Measurements from ENCODE around the gene TMEM19. TPM values are rescaled to one million over a fixed set of nuclear protein-coding genes. Genes with fewer than 3 reads are reported as not detected.
A peak's percentile ranks its signal among the peaks of the same experiment; 100 is the strongest.

Gene TMEM19
- total RNA-seq, 4 donors from 2014 or later, result 10.6 to 35.9 (median 20.1) TPM

DNA sequence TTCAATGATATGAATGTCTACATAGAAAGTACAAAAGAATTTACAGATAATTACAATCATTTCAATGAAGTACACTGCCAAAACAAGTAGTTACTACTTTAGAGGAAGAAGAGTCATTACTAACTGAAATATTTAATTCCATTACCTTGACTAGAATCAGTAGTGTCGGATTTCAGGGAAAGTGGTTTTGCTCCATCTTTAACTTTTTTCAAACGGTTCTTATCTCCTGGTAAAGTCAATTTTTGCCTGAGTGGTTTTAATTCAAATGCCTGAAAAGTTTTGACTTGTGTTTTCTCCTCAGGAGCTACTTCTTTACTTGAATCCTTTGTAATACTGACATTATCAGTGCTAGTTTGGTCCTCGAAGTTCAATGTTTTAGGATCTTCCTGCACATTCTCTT lies 29.1 kb upstream of the TMEM19 start:
- DNase-seq, result no peak
- intact Hi-C loops (cut with DNase I; ENCODE audit: low total_unique reads), result no loop called here
- H3K27ac ChIP-seq, result no peak overlapping the region
- H3K4me3 ChIP-seq, result no peak overlapping the region
- peaks cover 0 to 4% of the 10 kb centered on the region in 2 donors for H3K4me1 ChIP-seq
- TF ChIP-seq, protein P1, sequence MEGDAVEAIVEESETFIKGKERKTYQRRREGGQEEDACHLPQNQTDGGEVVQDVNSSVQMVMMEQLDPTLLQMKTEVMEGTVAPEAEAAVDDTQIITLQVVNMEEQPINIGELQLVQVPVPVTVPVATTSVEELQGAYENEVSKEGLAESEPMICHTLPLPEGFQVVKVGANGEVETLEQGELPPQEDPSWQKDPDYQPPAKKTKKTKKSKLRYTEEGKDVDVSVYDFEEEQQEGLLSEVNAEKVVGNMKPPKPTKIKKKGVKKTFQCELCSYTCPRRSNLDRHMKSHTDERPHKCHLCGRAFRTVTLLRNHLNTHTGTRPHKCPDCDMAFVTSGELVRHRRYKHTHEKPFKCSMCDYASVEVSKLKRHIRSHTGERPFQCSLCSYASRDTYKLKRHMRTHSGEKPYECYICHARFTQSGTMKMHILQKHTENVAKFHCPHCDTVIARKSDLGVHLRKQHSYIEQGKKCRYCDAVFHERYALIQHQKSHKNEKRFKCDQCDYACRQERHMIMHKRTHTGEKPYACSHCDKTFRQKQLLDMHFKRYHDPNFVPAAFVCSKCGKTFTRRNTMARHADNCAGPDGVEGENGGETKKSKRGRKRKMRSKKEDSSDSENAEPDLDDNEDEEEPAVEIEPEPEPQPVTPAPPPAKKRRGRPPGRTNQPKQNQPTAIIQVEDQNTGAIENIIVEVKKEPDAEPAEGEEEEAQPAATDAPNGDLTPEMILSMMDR (IDR thresholded peaks at IDR 0.05), result no peak
- no peak for TF ChIP-seq POLR2A (IDR thresholded peaks at IDR 0.05)
- no peaks in the 10 kb centered on the region for H3K36me3 ChIP-seq
- H3K27me3 ChIP-seq, result no peaks in the 10 kb centered on the region
- H3K9me3 ChIP-seq, result no peaks in the 10 kb centered on the region

DNA sequence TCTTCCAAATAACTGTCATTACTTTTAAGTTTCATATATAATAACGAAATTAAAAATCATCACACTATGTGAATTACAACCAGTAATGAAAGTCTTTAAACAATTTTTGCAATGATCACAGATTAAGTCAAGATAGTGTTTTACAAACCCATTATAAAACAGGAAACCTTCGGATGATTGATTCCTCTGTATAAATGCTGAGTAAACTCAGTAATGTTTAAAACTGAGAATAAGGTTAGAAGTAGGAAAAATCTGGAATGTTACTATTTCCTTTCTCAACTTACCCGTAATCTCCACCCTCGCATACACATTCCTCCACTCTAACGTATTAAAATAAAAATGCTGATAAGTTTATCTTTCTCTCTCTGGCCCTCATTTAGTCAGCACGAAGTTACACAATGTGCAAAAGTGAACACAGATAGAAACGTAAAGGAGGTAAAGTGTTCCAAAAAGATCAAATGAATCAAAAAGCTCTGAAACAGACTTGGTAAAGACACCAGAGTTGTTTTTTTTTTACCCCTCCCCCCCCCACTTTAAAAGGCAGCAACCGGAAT lies 23.8 kb upstream of the TMEM19 start:
- no peaks in the 10 kb centered on the region for H3K36me3 ChIP-seq
- intact Hi-C loops (cut with DNase I; ENCODE audit: low total_unique reads), result loop anchor here (10.0 kb wide), 1 partner anchor 93 kb away; the partner anchor contains the start of gene RAB21
- peak overlapping the region in 1 of 2 donors; percentile 93 for H3K27ac ChIP-seq
- no peaks in the 10 kb centered on the region for H3K27me3 ChIP-seq
- no peak for TF ChIP-seq POLR2A (IDR thresholded peaks at IDR 0.05)
- TF ChIP-seq, protein P1 (IDR thresholded peaks at IDR 0.05), result no peak
- H3K4me3 ChIP-seq, result peak overlapping the region; percentile 64 to 88
- no peaks in the 10 kb centered on the region for H3K9me3 ChIP-seq
- H3K4me1 ChIP-seq, result peaks cover 0 to 7% of the 10 kb centered on the region in 2 donors
- DNase-seq, result no peak

DNA sequence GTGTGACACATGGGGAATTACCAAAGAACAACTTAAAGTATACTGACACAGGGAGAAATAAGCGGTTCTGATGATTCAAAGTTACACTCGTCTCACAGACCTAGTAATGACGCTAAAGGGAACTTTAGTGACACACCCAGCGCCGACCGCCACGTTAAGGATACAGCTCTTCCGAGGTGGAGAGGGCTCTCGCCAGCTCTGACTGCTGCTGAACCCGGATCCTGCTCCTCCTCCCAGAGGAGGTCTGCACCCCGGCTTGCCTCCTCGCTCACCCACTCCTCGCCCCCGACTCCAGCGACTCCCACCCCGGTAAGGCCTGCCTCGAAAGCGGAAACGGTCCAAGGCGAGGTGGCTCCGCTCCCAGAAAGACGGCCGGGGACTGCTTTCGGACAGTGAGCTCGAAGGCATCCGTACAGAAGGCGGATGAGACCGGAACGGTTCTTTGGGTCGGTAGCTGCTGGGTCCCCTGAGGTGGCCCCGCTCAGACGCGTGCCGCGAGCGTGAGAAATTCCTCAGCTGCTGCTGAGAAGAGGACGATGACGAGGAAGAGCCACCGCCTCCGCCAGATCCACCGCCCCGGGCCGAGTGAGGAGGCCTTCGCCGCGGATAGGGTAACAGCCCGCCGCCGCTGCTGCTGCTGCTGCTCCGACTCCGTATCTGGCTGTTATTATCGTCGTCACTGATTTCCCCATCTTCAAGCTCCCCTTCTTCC lies 22.9 kb upstream of the TMEM19 start:
- no peaks in the 10 kb centered on the region for H3K27me3 ChIP-seq
- peaks cover 0 to 7% of the 10 kb centered on the region in 2 donors for H3K4me1 ChIP-seq
- no peaks in the 10 kb centered on the region for H3K36me3 ChIP-seq
- peak; percentile 42 to 52 for DNase-seq
- peak overlapping the region; percentile 64 to 88 for H3K4me3 ChIP-seq
- intact Hi-C loops (cut with DNase I; ENCODE audit: low total_unique reads), result loop anchor here (10.0 kb wide), 1 partner anchor 92 kb away; the partner anchor contains the start of gene RAB21
- H3K27ac ChIP-seq, result peak overlapping the region; percentile 93 to 96
- no peak for TF ChIP-seq POLR2A (IDR thresholded peaks at IDR 0.05)
- TF ChIP-seq, protein P1 (IDR thresholded peaks at IDR 0.05), result no peak
- H3K9me3 ChIP-seq, result no peaks in the 10 kb centered on the region

DNA sequence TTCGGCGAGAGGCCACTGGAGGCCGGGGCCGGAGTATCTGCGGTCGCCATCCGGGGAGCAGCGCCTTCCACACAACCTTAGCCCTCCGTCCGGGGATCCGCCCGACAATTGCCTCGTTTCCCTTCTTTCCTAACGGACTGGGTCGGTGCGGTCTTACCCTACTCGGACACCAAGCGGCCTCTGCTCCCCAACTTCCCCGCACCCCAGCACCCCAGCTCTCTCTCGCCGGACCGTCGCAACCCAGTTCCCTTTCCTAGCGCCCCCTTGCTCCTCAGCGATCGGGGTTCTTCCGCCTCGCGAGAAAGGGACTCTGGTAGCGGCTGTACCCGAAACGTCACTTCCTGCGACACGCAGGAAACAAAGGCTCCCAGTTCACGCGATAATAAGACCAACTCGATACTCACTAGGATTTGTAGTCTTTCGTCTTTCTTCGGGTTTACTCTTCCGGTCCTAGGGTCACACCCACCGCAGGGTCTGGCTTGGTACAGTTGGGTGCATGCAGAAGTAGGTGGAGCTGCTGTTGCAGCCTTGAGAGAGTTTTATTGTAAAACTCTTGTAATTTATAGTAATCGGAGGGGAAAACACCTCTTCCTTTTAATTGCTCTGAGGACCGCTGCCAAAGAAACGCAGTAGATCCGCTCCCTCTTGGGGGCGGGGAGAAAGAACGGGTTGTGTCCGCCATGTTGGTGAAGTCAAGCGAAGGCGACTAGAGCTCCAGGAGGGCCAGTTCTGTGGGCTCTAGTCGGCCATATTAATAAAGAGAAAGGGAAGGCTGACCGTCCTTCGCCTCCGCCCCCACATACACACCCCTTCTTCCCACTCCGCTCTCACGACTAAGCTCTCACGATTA lies 22.1 kb upstream of the TMEM19 start, which contains the start of the genes THAP2 and ZFC3H1:
Gene THAP2 (plus strand): TSS at position 741 of the 850 bp plus-strand sequence. CDS start 209 bp downstream, outside the sequence.
Gene ZFC3H1 (minus strand): TSS at position 288 of the 850 bp plus-strand sequence. CDS start 238 bp downstream, at position 50.
- intact Hi-C loops (cut with DNase I; ENCODE audit: low total_unique reads), result loop anchor here (10.0 kb wide), 1 partner anchor 91 kb away; the partner anchor contains the start of gene RAB21
- Histone ChIP-seq H3K4me3 (peak within 1 kb of the TSS; percentile 64 to 88), H3K27ac (peak within 1 kb of the TSS; percentile 93 to 96), H3K4me1 (peaks cover 0 to 7% of the 10 kb centered on the region in 2 donors), H3K27me3 (no peaks in the 10 kb centered on the region), H3K9me3 (no peaks in the 10 kb centered on the region), H3K36me3 (no peaks in the 10 kb centered on the region)
- peak; percentile 91 to 96 for DNase-seq
- TF ChIP-seq POLR2A (IDR thresholded peaks at IDR 0.05), result peak; percentile 89
- TF ChIP-seq, protein P1 (IDR thresholded peaks at IDR 0.05), result peak; percentile 15 to 43 (median 36)
